IMR-90 (cell line): ENCODE measurements around the gene FCHSD2. TPM values are rescaled to one million over a fixed set of nuclear protein-coding genes. Genes with fewer than 3 reads are reported as not detected.

Experiments
- ATAC-seq: fragments of 200-7000 bp; cut with Tn5 transposase; 2 replicates; pipeline ENCODE4 v1.9.1; 2020; ENCODE audit warnings: low read depth, mild to moderate bottlenecking, moderate library complexity
- BruUV-seq: library from RNA; stranded (reverse); fragments of 400-500 nt; replicated peaks from 2 replicates; lab custom pipeline; 2021; lab: Mats Ljungman, UMichigan
- CTCF ChIA-PET: fragments of 300-600 bp; formaldehyde crosslinking; extraction: SDS; loops from one replicate; lab custom pipeline; 2021; ENCODE audit warnings: antibody characterized with exemption; lab: Yijun Ruan, JAX
- POLR2A ChIA-PET: fragments of 300-600 bp; sonication (Branson Sonifier 250); formaldehyde crosslinking; loops from one replicate; lab custom pipeline; 2022; ENCODE audit warnings: antibody characterized with exemption; ENCODE audit not compliant: unreplicated experiment; lab: Charles Lee
- DNase-seq: peaks from one replicate; pipeline ENCODE4 v3.0.0; 2013
- H2AFZ ChIP-seq: replicated peaks from 2 replicates; pipeline ENCODE3; 2013; ENCODE audit warnings: low read length, mild to moderate bottlenecking; ENCODE audit not compliant: poor library complexity
- H2AK5ac ChIP-seq: 2 replicates; pipeline ENCODE4 v1.6.1; 2013; ENCODE audit warnings: low read depth, low read length, inconsistent platforms
- H2AK9ac ChIP-seq: replicated peaks from 2 replicates; pipeline ENCODE3; 2013; ENCODE audit warnings: mild to moderate bottlenecking, low read depth, low read length, moderate library complexity; ENCODE audit not compliant: poor library complexity
- H2BK120ac ChIP-seq: 2 replicates; pipeline ENCODE4 v1.6.1; 2013; ENCODE audit warnings: low read depth, low read length, inconsistent platforms
- H2BK15ac ChIP-seq: 3 replicates; pipeline ENCODE4 v1.6.1; 2013; ENCODE audit warnings: low read depth, low read length, inconsistent platforms
- H2BK20ac ChIP-seq: 2 replicates; pipeline ENCODE4 v1.6.1; 2013; ENCODE audit warnings: low read depth, mild to moderate bottlenecking, inconsistent platforms, low read length, moderate library complexity
- H2BK5ac ChIP-seq: 2 replicates; pipeline ENCODE4 v1.6.1; 2013; ENCODE audit warnings: mild to moderate bottlenecking, low read depth, low read length, inconsistent platforms; ENCODE audit not compliant: poor library complexity, severe bottlenecking
- H3K14ac ChIP-seq: replicated peaks from 2 replicates; pipeline ENCODE4 v1.6.1; 2013; ENCODE audit warnings: low read depth, low read length, inconsistent platforms
- H3K18ac ChIP-seq: 2 replicates; pipeline ENCODE4 v1.6.1; 2013; ENCODE audit warnings: low read depth, low read length, control low read depth
- H3K23ac ChIP-seq: 2 replicates; pipeline ENCODE4 v1.6.1; 2013; ENCODE audit warnings: low read depth, low read length, inconsistent platforms
- H3K27ac ChIP-seq: 2 replicates; pipeline ENCODE4 v1.5.1; 2013; ENCODE audit warnings: mild to moderate bottlenecking, control low read depth, low read length; ENCODE audit not compliant: insufficient read depth
- H3K27me3 ChIP-seq: 2 replicates; pipeline ENCODE4 v1.6.1; 2013; ENCODE audit warnings: low read length; ENCODE audit not compliant: control insufficient read depth, insufficient read depth
- H3K36me3 ChIP-seq: 2 replicates; pipeline ENCODE4 v1.6.1; 2013; ENCODE audit warnings: low read length, mixed read lengths; ENCODE audit not compliant: control insufficient read depth, insufficient read depth
- H3K4ac ChIP-seq: 2 replicates; pipeline ENCODE4 v1.6.1; 2013; ENCODE audit warnings: low read depth, low read length, inconsistent platforms
- H3K4me1 ChIP-seq: 2 replicates; pipeline ENCODE4 v1.6.1; 2013; ENCODE audit warnings: low read length, mixed read lengths; ENCODE audit not compliant: control insufficient read depth, insufficient read depth
- H3K4me2 ChIP-seq: 2 replicates; pipeline ENCODE4 v1.6.1; 2013; ENCODE audit warnings: low read depth, mild to moderate bottlenecking, control low read depth, low read length, moderate library complexity
- H3K4me3 ChIP-seq: 2 replicates; pipeline ENCODE4 v1.5.1; 2013; ENCODE audit warnings: low read depth, mild to moderate bottlenecking, control low read depth, low read length, moderate library complexity; ENCODE audit not compliant: insufficient read depth
- H3K56ac ChIP-seq: 2 replicates; pipeline ENCODE4 v1.6.1; 2013; ENCODE audit warnings: low read length, inconsistent platforms; ENCODE audit not compliant: insufficient read depth; ENCODE audit errors: extremely low read depth
- H3K79me1 ChIP-seq, 2 experiments: 2 replicates each; pipeline ENCODE4 v1.6.1; 2013; ENCODE audit warnings: low read length in 2 of 2, inconsistent platforms in 1 of 2, low read depth in 1 of 2
- H3K9ac ChIP-seq: 2 replicates; pipeline ENCODE4 v1.6.1; 2013; ENCODE audit warnings: low read depth, low read length, control low read depth
- H3K9me1 ChIP-seq: 2 replicates; pipeline ENCODE4 v1.6.1; 2013; ENCODE audit warnings: low read length, inconsistent platforms; ENCODE audit not compliant: insufficient read depth
- H3K9me3 ChIP-seq: 2 replicates; pipeline ENCODE4 v1.6.1; 2013; ENCODE audit warnings: low read length; ENCODE audit not compliant: control insufficient read depth, insufficient read depth
- H4K20me1 ChIP-seq: 2 replicates; pipeline ENCODE4 v1.6.1; 2013; ENCODE audit warnings: low read length, inconsistent platforms; ENCODE audit not compliant: insufficient read depth
- H4K5ac ChIP-seq: 2 replicates; pipeline ENCODE4 v1.6.1; 2013; ENCODE audit warnings: mild to moderate bottlenecking, low read depth, low read length, control low read depth
- H4K8ac ChIP-seq, 2 experiments: 2 replicates each; pipeline ENCODE4 v1.6.1; 2013; ENCODE audit warnings: low read depth in 2 of 2, low read length in 2 of 2, control low read depth in 1 of 2, inconsistent platforms in 1 of 2
- H4K91ac ChIP-seq: 2 replicates; pipeline ENCODE4 v1.6.1; 2013; ENCODE audit warnings: low read depth, low read length, inconsistent platforms; ENCODE audit not compliant: insufficient read depth
- BHLHE40 ChIP-seq: fragments of 150-350 bp; IDR thresholded peaks from 2 replicates; pipeline ENCODE4 v1.6.1; 2016; ENCODE audit warnings: mild to moderate bottlenecking, low read depth, low read length
- MAFK ChIP-seq: IDR thresholded peaks from 2 replicates; pipeline ENCODE4 v1.6.1; 2012; ENCODE audit warnings: low read depth, low read length, improper control_type of control experiment
- NFE2L2 ChIP-seq: fragments of 150-350 bp; IDR thresholded peaks from 2 replicates; pipeline ENCODE4 v1.6.1; 2016; ENCODE audit warnings: low read depth, mild to moderate bottlenecking, low read length
- SMC3 ChIP-seq: fragments of 150-350 bp; IDR thresholded peaks from 2 replicates; pipeline ENCODE4 v1.6.1; 2016; ENCODE audit warnings: low read depth, mild to moderate bottlenecking, antibody characterized with exemption, low read length, moderate library complexity
- WGBS, 2 experiments: methylation state at CpG; one replicate each; pipeline versions ENCODE4 v1.1.5 to v1.1.7; 2013; ENCODE audit warnings: missing lambda C conversion rate in 2 of 2; ENCODE audit not compliant: insufficient read length in 1 of 2; ENCODE audit errors: extremely low coverage in 2 of 2; 5-methylcytosine and 5-hydroxymethylcytosine counted together
- dilution Hi-C: fragments of 300-500 bp; cut with HindIII; formaldehyde crosslinking; loops from one replicate; pipeline ENCODE4 v1.14.3; 2018; ENCODE audit warnings: low sequenced_read_pairs; ENCODE audit not compliant: unreplicated experiment
- in situ Hi-C: fragments of 300-500 bp; cut with MboI; formaldehyde crosslinking; loops from 3 replicates; pipeline ENCODE4 v1.14.3; 2019; ENCODE audit warnings: low sequenced_read_pairs, inconsistent platforms, mixed read lengths
- intact Hi-C: fragments of 100-400 bp; cut with micrococcal nuclease; formaldehyde crosslinking; loops from 2 replicates; pipeline ENCODE4 v1.10.0; 2022
- polyA plus RNA-seq, 3 experiments: library from polyadenylated mRNA; depleted of rRNA; stranded (reverse); fragments of >200 nt; gene quantifications; 2 replicates each; pipeline ENCODE4 v1.2.3, GENCODE V29; 2012; ENCODE audit warnings: low replicate concordance in 1 of 3
- total RNA-seq: library from RNA; depleted of rRNA; stranded (reverse); fragments of >200 nt; gene quantifications from 2 replicates; pipeline ENCODE4 v1.2.3, GENCODE V29; 2012
- TF ChIP-seq, protein P1 (sequence below): fragments of 150-350 bp; IDR thresholded peaks from 2 replicates; pipeline ENCODE4 v1.6.1; 2016; ENCODE audit warnings: low read depth, mild to moderate bottlenecking, low read length, moderate library complexity, borderline replicate concordance

The FCHSD2 gene
- total and polyA plus RNA-seq, 2 of the 4 experiments (the other 2 are of a cell fraction): 5.9 to 18.7 TPM

DNA sequence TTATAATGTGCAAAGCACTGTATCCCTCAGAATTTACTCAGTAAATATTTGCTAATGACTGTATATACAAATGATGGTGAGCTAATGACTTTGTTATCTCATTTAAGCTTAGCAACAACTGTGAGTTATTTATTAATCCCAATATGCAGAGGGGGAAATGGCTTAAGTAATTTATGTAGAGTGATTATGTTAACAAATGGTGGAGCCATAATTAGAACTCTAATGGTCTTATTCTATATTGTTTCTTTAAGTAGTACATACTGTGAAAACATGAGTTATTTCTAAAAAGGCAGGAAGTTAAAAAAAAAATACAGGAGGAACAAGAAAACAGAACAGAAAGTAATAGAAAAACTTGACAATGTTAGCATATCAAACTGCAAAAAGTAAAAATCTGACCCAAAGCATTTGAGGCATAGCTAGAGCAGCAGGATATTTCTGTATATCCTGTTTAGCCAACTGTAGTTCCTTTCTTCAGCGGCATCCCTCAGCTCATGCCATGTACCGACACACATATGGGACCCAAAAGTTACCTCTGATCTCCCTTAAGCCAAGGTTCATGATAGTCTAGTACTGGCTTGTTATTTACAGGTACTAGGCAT lies 94.2 kb downstream of the FCHSD2 start:
- no TSS peak for BruUV-seq
- peaks cover 2% of the 10 kb centered on the region for H3K4me1 ChIP-seq
- POLR2A ChIA-PET: no interaction called here
- 0 out of 2 replicates have a peak overlapping the region, but pooled peaks have one; percentile 33 for H3K4me2 ChIP-seq
- peaks cover 8% of the 10 kb centered on the region for H3K9me1 ChIP-seq
- peak overlapping the region; percentile 50 for H3K18ac ChIP-seq
- H3K56ac ChIP-seq: no peak overlapping the region
- no peak overlapping the region for H2BK5ac ChIP-seq
- H4K8ac ChIP-seq: no peak overlapping the region
- peaks cover 16 to 43% of the 10 kb centered on the region in 2 experiments for H3K79me1 ChIP-seq
- ATAC-seq (peak; percentile 35), DNase-seq (no peak)
- in situ Hi-C loops (no loop called here), dilution Hi-C loops (no loop called here), intact Hi-C loops (no loop called here)
- H2BK20ac ChIP-seq: no peak overlapping the region; the same call in 1 of the 2 replicates
- no peak overlapping the region for H3K4ac ChIP-seq
- no peak overlapping the region for H3K27ac ChIP-seq
- no CpG with 5 or more reads among the region's 2 CpGs for WGBS, 2 experiments
- no peak overlapping the region for H2AK9ac ChIP-seq
- no peak overlapping the region for H2AFZ ChIP-seq
- H3K9me3 ChIP-seq: no peaks in the 10 kb centered on the region
- peak overlapping the region; percentile 40; the same call in 1 of the 2 replicates for H3K14ac ChIP-seq
- H2AK5ac ChIP-seq: no peak overlapping the region
- no peak overlapping the region for H4K91ac ChIP-seq
- peaks cover 10% of the 10 kb centered on the region; the same call in 1 of the 2 replicates for H4K20me1 ChIP-seq
- H2BK120ac ChIP-seq: no peak overlapping the region
- H3K27me3 ChIP-seq: no peaks in the 10 kb centered on the region
- no peak overlapping the region for H4K5ac ChIP-seq
- H2BK15ac ChIP-seq: no peak overlapping the region
- no peak overlapping the region for H3K4me3 ChIP-seq
- H3K36me3 ChIP-seq: no peaks in the 10 kb centered on the region
- TF ChIP-seq MAFK: no peak
- no peak for TF ChIP-seq SMC3
- TF ChIP-seq BHLHE40: no peak
- no peak for TF ChIP-seq NFE2L2
- TF ChIP-seq, protein P1, sequence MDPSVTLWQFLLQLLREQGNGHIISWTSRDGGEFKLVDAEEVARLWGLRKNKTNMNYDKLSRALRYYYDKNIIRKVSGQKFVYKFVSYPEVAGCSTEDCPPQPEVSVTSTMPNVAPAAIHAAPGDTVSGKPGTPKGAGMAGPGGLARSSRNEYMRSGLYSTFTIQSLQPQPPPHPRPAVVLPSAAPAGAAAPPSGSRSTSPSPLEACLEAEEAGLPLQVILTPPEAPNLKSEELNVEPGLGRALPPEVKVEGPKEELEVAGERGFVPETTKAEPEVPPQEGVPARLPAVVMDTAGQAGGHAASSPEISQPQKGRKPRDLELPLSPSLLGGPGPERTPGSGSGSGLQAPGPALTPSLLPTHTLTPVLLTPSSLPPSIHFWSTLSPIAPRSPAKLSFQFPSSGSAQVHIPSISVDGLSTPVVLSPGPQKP: no peak
- peak overlapping the region; percentile 73; the same call in 1 of the 2 replicates for H3K23ac ChIP-seq
- CTCF ChIA-PET: interaction anchor here (0.6 to 0.7 kb wide), 2 partner anchors 13 to 1894 kb away, joined by 3 read pairs; no protein-coding TSS in a partner anchor
- H3K9ac ChIP-seq: no peak overlapping the region
